C4-2B (cell line): Measurements from ENCODE around the gene FBXL13.

Experiments used
- ZFX ChIP-seq: fragments of 450-650 bp; IDR thresholded peaks from 2 replicates; pipeline ENCODE4 v1.6.1; 2017
- TF ChIP-seq, protein P1 (sequence below): fragments of 450-650 bp; conservative IDR thresholded peaks from 2 replicates; pipeline ENCODE4 v1.5.1; 2017; ENCODE audit warnings: mild to moderate bottlenecking

DNA sequence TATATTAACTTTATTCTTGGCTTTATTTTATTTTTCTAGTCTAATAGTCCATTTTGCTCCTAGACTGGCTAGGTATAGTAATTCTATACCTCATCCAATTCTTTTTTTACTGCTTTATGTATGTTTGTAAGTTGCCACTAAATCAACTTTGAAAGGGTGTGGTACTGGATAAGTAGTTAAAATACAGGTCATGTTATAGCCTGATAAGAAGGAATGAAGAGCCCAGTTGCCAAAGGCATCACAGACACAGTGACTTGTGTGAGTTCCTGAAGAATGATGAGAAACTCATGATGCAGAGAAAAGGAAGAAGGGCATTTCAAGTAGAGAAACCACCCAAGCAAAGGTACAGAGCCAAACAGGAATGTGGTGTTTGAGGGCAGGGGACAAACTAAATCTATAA, 47.0 kb upstream of the FBXL13 start:
- TF ChIP-seq, protein P1, sequence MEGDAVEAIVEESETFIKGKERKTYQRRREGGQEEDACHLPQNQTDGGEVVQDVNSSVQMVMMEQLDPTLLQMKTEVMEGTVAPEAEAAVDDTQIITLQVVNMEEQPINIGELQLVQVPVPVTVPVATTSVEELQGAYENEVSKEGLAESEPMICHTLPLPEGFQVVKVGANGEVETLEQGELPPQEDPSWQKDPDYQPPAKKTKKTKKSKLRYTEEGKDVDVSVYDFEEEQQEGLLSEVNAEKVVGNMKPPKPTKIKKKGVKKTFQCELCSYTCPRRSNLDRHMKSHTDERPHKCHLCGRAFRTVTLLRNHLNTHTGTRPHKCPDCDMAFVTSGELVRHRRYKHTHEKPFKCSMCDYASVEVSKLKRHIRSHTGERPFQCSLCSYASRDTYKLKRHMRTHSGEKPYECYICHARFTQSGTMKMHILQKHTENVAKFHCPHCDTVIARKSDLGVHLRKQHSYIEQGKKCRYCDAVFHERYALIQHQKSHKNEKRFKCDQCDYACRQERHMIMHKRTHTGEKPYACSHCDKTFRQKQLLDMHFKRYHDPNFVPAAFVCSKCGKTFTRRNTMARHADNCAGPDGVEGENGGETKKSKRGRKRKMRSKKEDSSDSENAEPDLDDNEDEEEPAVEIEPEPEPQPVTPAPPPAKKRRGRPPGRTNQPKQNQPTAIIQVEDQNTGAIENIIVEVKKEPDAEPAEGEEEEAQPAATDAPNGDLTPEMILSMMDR: no peak
- TF ChIP-seq ZFX: no peak
